Medulla oblongata (tissue), 1 donor: Measurements from ENCODE around the gene KCNH3.
"Not testable (repeated sequence)": the region's sequence is repeated elsewhere in the genome, so short reads cannot be mapped to it uniquely, and the experiment has no call there.

Experiments
- DNase-seq: peaks from one replicate; pipeline ENCODE4 v3.0.0-alpha.2; 2015; ENCODE audit errors: extremely low spot score

Gene KCNH3

DNA sequence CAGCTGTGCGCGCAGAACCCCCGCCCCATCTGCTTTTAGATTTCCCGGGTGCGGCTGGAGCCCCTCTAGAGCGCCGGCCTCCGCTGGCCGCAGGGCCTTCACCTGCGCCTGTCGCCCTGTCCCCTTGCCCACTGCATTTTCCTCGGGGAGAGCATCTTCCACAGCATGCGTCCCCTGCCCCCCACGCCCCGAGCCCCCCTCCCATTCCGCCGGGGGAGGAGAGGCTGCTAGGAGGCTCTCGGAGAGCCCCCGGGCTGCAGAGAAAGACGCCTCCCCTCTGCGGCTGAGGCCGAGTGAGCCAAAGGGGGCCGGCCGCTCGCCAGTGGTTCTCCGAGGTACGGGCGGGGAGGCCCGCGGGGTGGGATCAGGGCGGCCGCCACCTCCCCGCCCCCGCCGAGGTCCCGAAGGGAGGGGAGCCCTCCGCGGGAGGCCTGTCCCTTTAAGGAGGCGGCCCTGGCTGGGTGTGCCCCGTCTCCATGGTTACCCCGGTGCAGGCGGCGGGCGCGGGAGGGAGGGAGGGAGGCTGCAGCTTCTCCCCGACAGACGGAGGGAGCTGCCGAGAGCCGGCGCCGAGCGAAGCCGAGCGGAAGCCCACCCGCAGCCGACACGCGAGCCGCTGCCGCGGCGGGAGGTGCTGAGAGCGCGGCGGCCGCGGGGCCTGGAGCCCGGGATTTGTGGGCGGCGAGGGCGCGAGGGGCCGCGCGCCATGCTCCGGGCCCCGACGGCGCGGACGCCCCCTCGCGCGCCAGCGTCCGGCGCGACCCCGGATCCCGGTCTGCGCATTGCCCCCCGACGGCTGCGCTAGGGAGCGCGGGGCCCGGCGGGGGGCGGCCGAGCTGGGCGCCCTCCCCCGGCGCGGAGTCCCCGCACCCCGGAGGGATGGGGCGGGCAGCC is at the start of gene KCNH3:
Gene KCNH3 (plus strand): TSS at position 521 of the 894 bp plus-strand sequence. CDS start 387 bp downstream, outside the sequence.
- DNase-seq: peak; percentile 62

DNA sequence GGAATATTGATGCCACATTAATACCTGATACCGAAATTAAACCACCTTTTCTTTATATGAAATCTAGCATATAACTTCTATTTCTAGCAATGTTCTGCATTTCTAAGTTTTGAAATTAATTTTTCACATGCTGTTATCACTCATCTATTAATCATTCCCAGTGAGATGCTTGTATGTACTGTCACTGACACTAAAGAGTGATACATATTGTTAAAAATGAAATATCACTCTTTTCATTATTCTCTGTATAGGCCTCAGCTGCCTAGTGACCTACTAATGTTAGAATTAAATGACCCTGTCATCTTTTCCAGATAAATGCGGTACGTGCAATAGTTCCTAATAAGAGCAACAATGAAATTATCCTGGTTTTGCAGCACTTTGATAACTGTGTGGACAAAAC is 49.7 kb upstream of the KCNH3 start:
- DNase-seq: no peak

GRCh38 chr12:49489720-49490119 is 49.1 kb upstream of the KCNH3 start:
- no peak for DNase-seq

- no peak for DNase-seq
Observed at GRCh38 chr12:49491823-49492222, 47.0 kb upstream of the KCNH3 start.

- no peak for DNase-seq
Observed at GRCh38 chr12:49493900-49494299, 44.9 kb upstream of the KCNH3 start.

DNA sequence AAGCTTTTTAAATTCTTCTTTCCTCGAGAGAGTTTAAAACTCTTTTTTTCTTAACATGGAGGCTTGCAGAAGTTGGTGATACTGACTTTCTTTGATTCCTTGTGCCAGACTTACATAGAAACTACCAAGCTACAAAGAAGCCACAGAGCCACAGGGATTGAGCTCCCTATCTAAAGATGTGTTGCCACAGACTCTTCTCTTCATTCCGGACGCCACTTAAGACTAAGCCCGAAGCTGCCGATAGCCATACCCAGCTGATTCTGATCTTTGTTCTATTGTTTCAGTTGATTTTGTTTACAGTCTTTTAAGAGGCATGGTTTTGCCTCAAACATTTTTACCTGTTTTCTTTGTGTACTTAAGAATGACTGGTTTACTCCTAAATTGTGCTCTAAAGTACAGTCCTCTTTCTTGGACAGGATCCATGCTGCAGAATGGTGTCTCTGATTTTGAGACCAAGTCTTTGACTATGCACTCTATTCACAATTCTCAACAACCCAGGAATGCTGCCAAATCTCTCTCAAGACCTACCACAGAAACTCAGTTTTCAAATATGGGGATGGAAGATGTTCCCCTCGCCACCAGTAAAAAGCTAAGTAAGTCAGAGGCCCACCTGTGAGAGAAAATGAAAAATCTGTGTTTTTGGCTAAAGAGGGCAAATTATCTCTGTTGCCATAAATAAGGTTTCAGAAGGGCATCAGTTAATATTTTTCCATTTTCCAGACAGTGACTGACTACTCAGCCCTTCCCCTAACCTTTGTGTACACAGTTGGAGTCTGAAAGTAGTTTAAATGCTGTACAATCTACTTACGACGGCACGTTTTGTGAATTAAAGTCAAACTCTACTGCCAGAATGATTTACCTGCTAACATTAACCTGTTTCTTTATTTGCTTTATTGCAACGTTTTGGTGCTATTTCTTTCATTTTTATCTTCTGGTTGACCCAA is 42.1 kb upstream of the KCNH3 start:
- DNase-seq: peak; percentile 38

- DNase-seq: no peak
Observed at GRCh38 chr12:49501895-49502294, 36.9 kb upstream of the KCNH3 start.

- DNase-seq: no peak
Observed at GRCh38 chr12:49502590-49502989, 36.2 kb upstream of the KCNH3 start.

- no peak for DNase-seq
Observed at GRCh38 chr12:49503674-49504180, 35.1 kb upstream of the KCNH3 start.

DNA sequence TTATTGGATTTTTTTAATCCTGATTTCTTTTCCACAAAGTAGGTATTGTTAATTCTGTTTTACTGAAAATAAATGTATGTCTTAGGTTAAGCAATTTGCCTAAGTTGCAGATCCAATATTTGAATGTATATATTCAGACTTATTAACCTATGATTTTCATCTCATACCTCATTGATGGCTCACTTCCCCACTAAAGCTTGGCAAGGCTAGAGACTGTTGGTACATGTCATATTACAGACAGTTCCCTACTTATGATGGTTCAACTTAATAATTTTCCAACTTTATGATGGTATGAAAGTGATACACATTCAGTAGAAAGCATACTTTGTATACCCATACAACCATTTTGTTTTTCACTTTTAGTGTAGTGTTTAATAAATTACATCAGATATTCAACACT is 33.2 kb upstream of the KCNH3 start:
- DNase-seq: no peak

DNA sequence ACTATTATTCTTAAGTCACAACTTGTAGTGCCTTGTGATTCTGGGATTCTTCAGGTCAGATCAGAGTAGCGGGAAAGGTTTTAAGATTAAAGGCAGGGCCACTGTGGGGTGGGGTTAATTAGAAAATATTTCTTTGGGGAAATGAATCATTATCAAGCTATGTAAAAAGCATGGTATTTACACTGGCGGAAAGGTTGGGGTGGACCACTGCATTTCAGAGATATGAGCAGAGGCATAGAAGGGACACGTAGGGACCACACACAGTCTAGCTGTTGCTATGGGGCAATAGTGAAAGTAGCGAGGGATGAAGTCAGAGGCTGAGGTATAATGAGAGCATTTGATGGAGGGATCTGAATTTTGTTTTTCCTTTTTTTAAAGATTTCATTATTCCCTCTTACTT is 31.7 kb upstream of the KCNH3 start:
- no peak for DNase-seq

DNA sequence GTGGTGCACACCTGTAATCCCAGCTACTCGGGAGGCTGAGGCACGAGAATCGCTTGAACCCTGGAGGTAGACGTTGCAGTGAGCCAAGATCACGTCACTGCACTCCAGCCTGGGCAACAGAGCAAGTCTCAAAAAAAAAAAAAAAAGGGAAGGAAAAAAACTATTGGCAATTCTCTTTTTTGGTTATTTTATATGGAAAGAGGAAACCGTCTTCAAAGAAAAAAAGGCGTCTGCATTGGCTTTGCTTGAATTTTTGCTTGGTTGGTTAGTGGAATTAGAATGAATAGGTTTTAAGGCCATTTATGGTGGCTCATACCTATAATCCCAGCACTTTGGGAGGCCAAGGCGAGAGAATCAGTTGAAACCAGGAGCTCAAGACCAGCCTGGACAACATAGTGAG is 29.1 kb upstream of the KCNH3 start:
- DNase-seq: not testable (repeated sequence)

- DNase-seq: no peak
Observed at GRCh38 chr12:49511410-49511809, 27.4 kb upstream of the KCNH3 start.

GRCh38 chr12:49512546-49512945 is 26.3 kb upstream of the KCNH3 start:
- no peak for DNase-seq

GRCh38 chr12:49515266-49515665 is 23.6 kb upstream of the KCNH3 start:
- DNase-seq: no peak

- no peak for DNase-seq
Observed at GRCh38 chr12:49518914-49519573, 19.8 kb upstream of the KCNH3 start.

DNA sequence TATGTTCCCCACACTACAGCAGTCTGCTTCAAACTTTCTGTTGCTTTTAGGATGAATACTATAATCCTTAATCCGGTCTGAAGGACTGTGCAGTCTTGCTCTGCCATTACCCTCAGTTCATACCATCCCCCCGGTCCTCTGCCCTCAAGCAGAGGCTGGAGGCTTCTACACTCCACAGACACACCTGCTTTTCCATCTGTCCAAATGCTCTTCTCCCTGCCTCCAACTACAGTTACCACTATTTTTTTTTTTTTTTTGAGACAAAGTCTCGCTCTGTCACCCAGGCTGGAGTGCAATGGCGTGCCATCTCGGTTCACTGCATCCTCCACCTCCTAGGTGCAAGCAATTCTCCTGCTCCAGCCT is 19.3 kb upstream of the KCNH3 start:
- DNase-seq: no peak

- no peak for DNase-seq
Observed at GRCh38 chr12:49521389-49521788, 17.4 kb upstream of the KCNH3 start.

DNA sequence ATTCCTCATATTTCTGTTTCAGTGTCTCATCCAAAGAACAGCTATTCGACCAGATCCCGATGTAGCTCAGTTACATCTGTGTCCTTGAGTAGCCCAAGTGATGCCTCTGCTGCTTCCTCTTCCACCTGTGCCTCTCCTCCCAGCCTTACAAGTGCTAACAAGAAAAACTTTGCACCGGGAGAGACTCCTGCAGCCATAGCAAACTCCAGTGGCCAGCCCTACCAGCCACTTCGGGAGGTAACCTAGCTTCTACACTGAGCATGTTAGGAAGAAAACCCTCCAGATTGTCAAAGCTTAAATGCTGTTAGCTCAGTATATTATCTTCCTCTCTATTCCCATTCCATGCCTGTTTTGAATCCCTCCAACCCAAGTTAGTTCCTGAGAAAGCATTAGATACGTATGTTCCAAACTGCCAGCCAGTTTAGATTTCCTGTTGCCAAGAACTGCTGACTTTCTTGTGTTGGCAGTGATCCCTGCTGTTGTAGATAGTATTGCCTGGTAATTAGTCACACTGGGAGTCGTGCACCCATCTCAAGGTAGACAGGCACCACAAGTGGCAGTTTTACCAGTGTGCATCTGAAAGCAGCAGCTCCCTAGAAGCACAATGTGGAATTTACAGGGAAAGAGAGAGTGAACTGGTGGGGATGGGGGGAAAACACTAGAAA is 14.0 kb upstream of the KCNH3 start:
- DNase-seq: no peak

DNA sequence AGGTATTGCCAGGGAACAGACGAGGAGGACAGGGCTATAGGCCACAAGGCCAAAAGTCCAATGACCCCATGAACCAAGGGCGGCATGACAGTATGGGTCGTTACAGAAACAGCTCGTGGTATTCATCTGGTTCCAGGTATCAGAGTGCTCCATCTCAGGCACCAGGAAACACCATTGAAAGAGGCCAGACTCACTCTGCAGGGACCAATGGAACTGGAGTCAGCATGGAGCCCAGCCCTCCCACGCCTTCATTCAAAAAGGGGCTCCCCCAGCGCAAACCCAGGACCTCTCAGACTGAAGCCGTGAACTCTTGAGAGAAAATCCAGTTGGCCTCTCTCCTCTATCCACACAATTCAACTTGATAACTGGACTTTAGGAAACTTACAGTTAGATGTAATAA is 12.9 kb upstream of the KCNH3 start:
- no peak for DNase-seq

- no peak for DNase-seq
Observed at GRCh38 chr12:49527361-49528130, 11.3 kb upstream of the KCNH3 start.
